ENCODE results near the gene BMPER.

The BMPER gene

DNA sequence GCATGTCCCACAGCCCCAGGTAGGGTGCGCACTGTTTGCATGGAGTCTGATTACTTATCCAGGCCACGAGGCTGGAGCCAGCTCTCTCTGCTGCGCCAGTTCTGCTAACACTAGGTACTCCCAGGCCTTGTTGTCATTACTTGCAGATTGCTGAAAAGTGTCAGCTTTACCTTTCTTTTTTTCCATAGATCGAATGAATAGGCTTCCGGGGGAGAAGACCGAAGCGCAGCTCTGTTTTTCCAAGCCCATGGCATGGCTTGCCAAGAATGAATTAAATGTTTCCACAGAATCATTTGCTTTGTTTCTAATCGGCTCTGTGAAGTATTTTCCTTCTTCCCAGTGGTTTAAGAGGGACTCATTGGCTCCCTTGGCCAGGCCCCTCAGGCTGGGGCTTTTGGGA is 285.8 kb downstream of the BMPER start:
- no peak overlapping the region for H3K4me3 ChIP-seq (ENCODE audit: low read length)
- DNase-seq (ENCODE audit: low read depth) = no peak
- TF ChIP-seq, protein P1, sequence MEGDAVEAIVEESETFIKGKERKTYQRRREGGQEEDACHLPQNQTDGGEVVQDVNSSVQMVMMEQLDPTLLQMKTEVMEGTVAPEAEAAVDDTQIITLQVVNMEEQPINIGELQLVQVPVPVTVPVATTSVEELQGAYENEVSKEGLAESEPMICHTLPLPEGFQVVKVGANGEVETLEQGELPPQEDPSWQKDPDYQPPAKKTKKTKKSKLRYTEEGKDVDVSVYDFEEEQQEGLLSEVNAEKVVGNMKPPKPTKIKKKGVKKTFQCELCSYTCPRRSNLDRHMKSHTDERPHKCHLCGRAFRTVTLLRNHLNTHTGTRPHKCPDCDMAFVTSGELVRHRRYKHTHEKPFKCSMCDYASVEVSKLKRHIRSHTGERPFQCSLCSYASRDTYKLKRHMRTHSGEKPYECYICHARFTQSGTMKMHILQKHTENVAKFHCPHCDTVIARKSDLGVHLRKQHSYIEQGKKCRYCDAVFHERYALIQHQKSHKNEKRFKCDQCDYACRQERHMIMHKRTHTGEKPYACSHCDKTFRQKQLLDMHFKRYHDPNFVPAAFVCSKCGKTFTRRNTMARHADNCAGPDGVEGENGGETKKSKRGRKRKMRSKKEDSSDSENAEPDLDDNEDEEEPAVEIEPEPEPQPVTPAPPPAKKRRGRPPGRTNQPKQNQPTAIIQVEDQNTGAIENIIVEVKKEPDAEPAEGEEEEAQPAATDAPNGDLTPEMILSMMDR (conservative IDR thresholded peaks at IDR 0.05; ENCODE audit: low read depth, low read length) = no peak

- TF ChIP-seq, protein P1 (conservative IDR thresholded peaks at IDR 0.05; ENCODE audit: low read depth, low read length) = no peak
- no peak for DNase-seq (ENCODE audit: low read depth)
- no peak overlapping the region for H3K4me3 ChIP-seq (ENCODE audit: low read length)
Measured at GRCh38 chr7:34191771-34192479, 286.6 kb downstream of the BMPER start.

GRCh38 chr7:34192906-34193305 is 287.6 kb downstream of the BMPER start:
- no peak overlapping the region for H3K4me3 ChIP-seq (ENCODE audit: low read length)
- no peak for DNase-seq (ENCODE audit: low read depth)
- TF ChIP-seq, protein P1 (conservative IDR thresholded peaks at IDR 0.05; ENCODE audit: low read depth, low read length) = no peak

GRCh38 chr7:34198231-34198641 is 292.9 kb downstream of the BMPER start:
- no peak for DNase-seq (ENCODE audit: low read depth)
- no peak overlapping the region for H3K4me3 ChIP-seq (ENCODE audit: low read length)
- TF ChIP-seq, protein P1 (conservative IDR thresholded peaks at IDR 0.05; ENCODE audit: low read depth, low read length) = no peak

Measured in retinal pigment epithelial cell (primary cell).